Posterior vena cava (tissue), 2 donors: Measurements from ENCODE around the gene TRPM2. TPM values are rescaled to one million over a fixed set of nuclear protein-coding genes. Genes with fewer than 3 reads are reported as not detected.

Source experiments
- DNase-seq: peaks from one replicate; pipeline ENCODE4 v3.0.0-alpha.2; 2020; ENCODE audit warnings: low spot score
- intact Hi-C, 2 donors: fragments of 100-400 bp; cut with DNase I; formaldehyde crosslinking; loops; one replicate each; pipeline versions ENCODE4 v1.14.1 to v1.14.2; 2022 to 2023
- total RNA-seq, 2 donors: library from RNA; stranded (reverse); fragmentation: NEBNext Ultra II Directional; extraction: Animal tissue kit (Norgen Biotek cat#: 25700); gene quantifications; one replicate each; pipeline ENCODE4 v1.2.1, GENCODE V29; 2021
- donor health status: DM: yes; HTN: yes; CAD: no.
- donor health status: DM: yes; HTN: yes; CAD: no.

The TRPM2 gene
- total RNA-seq, 2 donors from 2014 or later = 7.7 to 11.3 TPM

DNA sequence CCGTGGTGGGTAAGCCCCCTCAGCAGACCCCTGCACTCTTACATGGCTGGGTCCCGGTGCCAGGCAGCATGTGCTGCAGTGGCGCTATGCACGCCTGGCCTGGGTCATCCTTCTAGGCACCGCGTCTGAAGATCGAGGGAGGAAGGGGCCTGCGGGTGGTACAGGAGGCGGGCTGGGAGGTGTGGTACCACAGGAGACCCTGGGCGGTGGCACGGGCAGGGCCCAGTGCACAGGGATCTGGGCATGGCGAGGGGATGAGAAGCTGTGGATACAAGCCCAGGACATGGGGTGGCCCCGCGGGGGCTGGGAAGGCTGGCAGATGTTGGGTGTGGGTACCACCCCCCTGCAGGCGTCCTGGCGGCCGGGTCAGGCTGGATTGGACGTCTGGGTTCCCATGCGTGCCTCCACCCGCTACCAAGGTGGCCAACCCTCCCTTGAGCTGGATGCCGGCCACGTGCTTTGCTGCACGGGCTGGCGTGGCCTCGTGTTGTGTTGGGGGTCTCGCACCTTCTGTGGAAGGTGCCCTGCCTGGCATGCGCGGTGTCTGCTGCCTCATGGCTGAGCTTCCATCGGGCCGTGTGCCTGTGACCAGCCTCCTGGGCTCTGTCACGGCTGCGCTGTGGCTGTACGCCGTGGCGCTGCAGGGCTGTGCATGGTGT lies 33.9 kb upstream of the TRPM2 start:
- no peak for DNase-seq
- intact Hi-C loops = no loop called here

DNA sequence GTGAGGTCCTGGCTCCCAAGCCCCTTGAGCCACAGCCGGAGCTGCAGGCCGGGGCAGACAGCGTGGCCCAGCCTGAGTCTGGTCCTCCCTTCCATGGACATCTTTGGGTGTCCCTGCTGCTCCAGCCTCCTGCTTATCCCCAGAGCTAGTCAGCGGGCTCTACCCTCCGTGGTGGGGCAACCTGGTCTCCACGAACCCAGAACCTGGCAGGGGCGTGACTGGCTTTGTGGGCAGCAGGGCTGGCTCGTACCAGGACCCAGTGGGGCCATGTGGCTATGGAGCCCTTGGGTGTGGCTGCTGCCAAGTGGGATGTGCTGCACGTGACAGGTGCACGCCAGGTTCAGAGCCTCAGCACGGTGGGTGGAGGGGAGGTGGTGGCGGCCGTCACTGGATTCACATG lies 32.6 kb upstream of the TRPM2 start:
- DNase-seq = no peak
- intact Hi-C loops = no loop called here

DNA sequence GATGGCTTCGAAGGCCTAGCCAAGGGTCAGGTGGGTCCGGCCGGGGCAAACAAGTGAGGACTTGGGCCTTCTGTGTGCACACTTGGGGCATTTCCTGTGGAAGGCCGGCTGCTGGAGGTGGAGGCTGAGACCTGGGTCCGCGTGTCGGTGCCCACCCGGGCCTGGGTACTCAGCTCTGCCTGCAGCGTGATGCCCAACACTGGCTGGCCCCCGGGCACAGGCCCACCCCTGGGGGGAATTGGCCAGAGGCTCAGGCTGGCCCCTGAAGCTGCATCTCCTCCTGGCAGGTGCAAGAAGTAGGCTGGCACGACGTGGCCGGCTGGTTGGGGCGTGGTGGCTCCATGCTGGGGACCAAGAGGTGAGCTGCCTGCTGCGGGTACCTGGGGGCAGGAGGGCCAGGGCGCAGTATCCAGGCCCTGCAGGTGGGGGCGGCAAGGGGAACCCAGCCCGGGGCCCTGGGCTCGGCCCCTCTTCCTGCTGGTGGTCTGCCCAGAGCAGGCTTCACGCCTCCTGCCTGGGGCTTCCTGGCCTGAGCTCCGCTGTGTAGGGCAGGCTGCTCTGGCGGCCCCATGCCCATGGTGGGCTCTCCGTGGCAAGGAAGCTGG lies 31.5 kb upstream of the TRPM2 start:
- DNase-seq = no peak
- intact Hi-C loops = no loop called here

DNA sequence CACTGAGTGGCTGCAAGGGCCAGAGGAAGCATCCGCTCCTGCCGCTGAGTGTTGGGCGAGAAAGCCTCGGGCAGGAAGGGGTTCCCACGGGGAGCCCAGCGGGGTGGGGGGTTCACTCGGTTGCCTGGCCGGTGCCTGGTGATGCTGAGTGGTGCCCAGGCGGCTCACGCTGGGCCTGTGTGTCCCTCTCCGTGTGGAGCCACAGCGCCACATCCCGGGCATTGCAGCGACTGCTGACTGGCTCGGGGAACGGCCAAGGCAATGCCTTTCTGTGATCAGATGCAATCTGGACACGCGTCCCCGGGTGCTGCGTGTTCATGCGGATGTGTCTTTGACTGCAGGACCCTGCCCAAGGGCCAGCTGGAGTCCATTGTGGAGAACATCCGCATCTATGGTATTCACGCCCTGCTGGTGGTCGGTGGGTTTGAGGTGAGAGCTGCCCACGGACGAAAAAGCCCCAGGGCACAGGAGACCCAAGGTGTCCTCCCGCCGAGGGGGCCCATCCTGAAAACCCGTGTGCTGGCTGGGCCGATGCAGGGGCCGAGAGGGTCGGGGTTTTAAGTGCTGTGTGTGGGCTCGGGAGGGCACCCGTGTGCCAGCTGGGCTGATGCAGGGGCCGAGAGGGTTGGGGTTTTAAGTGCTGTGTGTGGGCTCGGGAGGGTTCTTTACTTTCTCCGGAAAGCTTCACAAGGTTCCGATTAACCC lies 30.6 kb upstream of the TRPM2 start:
- intact Hi-C loops = no loop called here
- DNase-seq = no peak

DNA sequence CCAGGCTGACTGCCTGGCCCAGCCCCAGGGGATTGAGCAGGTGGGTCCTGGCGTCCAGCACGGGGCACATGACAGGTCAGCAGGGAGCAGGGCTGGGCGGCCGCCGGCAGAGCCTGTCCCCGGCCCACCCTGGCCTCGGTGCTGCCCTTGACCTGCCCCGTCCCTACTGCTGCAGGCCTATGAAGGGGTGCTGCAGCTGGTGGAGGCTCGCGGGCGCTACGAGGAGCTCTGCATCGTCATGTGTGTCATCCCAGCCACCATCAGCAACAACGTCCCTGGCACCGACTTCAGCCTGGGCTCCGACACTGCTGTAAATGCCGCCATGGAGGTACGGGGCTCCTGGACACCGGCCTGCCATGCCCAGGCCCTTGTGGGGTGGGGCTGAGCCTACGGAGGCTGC lies 29.8 kb upstream of the TRPM2 start:
- intact Hi-C loops = no loop called here
- no peak for DNase-seq

DNA sequence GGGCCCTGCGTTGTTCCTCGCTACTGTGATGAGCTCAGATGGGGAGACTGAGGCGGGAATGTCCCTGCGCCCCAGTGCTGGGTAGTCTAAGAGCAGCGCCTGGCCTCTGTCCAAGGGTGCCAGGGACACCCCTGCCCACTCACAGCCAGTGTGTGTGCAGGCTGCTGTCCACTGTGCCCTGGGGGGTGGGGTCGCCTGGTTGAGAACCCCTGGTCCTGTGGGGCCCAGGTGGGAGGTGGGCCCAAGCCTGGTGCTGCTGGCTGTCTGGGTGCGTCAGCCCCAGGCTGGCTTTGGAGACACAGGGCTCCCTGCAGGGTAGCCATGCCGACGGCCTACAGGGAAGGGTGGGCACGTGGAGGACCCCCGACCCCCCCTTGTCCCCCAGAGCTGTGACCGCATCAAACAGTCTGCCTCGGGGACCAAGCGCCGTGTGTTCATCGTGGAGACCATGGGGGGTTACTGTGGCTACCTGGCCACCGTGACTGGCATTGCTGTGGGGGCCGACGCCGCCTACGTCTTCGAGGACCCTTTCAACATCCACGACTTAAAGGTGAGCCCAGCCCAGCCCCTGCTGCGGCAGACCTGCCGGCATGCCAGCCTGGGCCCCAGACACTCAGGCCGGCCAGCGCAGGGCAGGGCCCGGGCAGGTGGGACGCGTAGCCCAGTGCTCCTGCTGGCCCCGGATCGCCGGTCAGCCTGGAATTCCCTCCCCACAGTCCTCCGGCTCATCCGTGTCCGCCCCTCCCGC lies 29.1 kb upstream of the TRPM2 start:
- DNase-seq = no peak
- intact Hi-C loops = no loop called here

DNA sequence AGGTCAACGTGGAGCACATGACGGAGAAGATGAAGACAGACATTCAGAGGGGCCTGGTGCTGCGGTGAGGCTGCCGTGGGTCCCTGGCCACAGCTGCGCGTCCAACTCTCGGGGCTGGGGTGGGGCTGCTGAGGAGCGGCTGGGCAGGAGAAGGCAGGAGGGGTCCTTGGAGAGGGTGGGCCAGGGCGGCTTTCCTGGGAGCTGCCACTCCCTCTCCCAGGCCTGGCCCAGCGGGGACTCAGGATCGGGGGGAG lies 28.6 kb upstream of the TRPM2 start:
- intact Hi-C loops = no loop called here

DNA sequence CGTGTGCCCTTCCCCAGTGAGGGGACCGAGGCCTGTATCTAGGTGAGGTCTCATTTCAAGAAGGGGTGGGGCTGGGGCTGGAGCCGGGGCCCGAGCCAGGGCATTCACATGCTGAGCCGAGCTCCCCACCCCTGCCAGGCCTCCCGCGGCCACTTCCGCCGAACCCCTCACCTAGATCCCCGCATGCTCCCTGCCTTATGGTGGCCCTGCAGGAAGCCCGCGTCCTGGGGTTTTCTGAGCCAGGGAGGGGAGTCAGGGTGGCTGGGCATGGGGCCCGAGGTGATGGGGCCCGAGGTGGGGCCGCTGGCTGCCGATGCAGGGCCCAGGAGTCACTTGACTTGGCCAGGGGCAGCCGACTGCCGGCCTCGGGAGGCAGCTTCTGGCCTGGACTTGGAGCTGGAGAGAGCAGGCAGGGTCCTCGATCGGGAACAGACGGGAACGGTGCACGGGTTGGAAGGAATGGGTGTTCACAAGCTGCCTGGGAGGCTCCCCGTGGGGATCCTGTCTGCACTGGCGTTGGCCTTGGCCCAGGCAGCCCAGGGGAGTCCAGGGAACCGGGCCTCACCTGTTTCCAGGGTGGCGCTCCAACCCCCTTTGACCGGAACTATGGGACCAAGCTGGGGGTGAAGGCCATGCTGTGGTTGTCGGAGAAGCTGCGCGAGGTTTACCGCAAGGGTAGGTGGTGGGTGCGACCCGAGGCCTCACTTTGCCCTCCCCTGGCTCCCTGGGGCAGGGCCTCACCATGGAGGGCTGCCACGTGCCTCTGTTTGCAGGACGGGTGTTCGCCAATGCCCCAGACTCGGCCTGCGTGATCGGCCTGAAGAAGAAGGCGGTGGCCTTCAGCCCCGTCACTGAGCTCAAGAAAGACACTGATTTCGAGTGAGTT lies 27.8 kb upstream of the TRPM2 start:
- no peak for DNase-seq
- intact Hi-C loops = no loop called here

More for the DNA sequence above, 28.6 kb upstream of the TRPM2 start:
- DNase-seq = no peak

DNA sequence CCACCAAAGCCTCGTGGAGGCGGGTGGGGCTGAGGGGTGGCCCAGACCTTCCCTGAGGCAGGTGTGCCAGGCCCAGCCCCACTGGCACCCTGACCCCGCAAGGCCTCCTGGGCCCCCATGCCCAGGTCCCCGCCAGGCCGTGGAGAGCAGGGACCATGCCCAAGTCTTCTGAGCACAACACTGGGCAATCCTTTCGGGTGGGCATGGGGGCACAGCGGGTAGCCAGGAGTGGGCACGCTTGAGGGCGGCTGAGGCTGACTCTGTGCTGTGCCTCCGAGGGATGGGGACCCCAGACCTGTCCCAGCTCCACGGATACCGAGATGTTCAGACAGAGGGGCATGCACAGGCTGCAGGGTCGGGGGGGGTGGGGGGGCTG lies 27.2 kb upstream of the TRPM2 start:
- intact Hi-C loops = no loop called here
- no peak for DNase-seq

DNA sequence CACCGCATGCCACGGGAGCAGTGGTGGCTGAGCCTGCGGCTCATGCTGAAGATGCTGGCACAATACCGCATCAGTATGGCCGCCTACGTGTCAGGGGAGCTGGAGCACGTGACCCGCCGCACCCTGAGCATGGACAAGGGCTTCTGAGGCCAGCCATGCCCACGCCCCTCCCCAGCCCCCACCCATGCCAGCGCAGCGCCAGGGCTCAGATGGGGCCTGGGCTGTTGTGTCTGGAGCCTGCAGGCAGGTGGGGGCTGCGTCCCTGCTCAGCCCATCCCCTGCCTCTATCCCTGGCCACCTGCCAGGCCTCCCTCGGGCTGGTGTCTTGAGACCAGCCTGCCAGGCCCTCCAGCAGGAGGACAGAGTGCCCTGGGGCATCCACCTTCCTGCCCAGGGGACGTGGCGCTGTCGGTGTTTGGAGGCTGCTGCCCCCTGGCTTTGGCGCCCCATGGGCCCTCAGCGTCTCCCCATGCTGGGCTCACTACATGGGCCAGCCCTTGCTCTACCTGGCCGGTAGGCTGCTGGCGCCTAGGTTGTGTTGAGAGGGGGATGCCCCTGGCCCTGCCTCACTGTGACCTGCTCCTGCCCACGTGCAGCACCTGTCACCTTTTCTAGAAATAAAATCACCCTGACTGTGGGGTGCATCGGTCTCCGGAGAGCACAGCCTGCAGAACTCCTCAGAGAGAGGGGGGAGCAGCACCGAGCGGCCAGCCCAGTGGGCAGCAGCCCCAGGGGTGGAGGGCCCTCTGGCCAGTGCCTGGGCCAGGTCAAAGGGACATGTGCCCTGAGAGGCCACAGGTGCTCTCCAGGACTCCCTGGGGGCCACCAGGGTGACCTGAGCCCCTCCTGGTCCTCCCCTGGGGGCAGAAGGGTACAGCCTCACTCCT lies 26.5 kb upstream of the TRPM2 start:
- DNase-seq = no peak
- intact Hi-C loops = no loop called here

DNA sequence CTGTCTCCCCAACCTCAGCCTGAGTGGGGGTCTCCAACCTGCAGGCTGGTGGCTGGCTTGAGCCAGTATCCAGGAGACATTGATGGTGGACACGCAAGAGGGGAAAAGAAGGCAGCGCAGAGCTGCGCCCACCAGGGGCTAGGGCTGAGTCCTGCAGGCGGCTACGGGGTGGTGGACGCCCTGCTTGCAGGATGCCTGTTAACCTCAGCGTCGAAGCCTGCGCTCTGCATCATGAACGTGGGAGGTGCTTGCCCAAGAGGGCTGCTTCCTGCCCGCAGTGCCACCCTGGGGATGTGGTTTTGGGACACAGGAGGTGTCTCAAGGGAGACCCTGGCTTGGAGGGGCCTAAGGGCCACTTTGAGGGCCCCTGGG lies 25.8 kb upstream of the TRPM2 start:
- DNase-seq = no peak
- intact Hi-C loops = no loop called here

DNA sequence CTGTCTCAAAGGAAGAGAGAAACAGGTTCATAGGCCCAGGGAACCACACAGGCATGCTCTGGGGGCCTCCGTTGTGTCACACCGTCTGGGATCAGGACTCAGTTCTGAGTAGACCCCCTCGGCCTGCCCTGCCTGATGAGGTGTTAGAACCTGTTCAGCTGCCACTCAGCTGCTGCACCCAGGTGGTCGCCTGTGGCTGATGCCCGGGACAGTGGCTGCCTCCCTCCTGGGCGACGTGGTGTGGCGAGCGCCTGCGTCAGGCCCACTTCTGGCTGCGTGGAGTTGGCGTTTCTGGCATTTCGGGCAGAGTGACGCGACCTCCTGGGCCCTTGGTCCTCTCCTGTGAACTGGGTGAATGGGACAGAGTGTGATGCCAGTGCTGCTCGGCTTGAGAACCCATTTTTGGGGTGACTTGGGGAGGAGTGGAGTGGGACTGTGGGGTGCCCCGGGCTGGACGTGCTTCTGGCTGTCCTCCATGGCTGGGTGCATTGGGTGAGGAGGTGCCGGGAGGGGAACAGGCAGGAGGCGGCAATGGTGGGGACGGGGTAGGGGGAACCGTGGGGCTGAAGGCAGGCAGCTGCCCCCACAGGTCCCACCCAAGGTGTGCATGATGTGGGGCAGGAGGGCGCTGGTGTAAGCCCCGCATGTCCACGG lies 25.1 kb upstream of the TRPM2 start:
- DNase-seq = no peak
- intact Hi-C loops = no loop called here

DNA sequence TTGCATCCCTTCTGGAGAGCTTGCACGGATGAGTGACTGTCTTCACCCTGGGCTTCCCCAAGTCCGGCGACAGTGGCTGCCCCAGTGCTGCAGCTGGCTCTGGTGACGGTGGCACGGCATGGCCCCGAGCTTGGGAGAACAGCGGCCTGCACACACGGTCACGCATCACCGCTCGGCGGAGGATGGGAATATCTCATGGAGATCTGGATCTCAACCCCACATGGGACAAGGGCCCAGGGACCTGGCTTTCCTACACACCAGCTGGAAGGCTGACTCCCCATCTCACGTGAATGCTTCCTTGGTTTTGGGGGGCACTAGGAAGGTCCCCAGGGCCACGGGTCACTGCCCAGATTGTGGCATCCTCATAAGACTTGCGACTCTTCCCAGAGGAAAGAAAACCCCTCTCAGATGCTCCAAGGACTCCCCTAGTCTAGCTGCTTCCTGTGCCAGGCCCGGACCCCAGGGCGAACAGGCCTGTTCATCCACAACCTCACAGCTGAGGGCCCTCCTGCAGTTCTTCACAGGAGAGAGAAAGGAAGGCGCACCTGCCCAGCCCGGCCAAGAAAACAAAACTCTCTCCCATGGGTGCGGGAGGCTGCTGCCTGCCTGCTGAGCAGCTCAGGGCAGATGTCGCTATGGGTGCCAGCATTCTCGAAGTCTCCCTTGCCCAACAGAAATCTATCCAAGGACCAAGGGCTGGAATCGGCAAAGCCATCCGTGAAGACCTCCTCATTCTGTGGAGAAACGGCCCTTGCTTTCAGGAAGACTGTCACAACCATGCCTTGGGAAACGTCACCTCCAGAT lies 24.1 kb upstream of the TRPM2 start:
- intact Hi-C loops = no loop called here
- no peak for DNase-seq

DNA sequence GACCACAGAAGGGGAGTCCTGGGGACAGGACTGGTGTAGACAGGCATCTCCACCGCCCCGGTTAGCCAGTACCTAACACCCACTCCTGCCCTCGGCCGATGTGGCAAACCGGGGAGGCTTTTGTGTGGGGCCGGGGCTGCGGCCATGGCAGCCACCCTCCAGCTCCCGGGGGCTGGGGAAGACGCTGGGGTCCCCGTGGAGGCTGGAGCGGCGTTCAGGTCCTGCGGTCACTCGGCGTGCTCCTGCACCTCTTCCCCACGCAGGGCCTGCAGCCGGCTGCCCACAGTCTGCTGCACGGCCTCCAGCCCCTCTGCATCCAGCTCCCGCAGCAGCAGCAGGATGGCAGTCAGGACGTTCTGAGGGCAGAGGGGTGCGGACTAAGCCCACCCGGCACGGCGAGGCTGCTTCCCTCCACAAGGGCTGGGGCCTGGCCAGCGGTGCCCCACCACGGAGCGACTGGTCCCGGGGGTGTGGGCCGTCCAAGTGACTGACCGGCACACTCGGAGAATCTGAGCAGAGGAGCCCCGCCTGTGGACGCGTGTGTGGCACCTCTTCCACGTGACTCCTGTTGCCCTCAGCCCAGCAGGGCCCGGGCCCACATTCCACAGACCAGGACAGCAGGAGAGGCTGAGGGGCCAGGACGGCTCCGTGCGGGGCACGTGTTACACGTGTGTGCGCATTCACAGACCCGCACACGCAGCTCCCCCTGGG lies 23.3 kb upstream of the TRPM2 start:
- intact Hi-C loops = no loop called here
- no peak for DNase-seq

DNA sequence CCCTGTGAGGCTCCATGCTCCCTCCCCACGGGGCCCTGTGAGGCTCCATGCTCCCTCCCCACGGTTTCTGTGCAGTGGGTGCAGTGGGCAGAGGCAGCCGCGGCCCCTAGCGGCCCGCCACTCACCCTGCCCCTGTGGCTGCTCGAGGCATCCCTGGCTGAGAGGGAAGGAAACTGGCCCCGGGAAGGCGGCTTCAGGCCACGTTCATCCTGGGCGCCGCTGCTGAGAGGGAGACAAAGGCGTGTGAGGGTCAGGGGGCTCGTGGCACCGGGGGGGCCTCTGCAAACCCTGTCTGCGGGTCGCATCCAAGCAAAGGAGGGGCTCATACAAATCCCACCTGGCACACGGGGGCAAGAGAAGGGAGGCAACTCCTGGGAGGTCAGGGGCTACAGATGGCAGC lies 22.7 kb upstream of the TRPM2 start:
- no peak for DNase-seq
- intact Hi-C loops = no loop called here

DNA sequence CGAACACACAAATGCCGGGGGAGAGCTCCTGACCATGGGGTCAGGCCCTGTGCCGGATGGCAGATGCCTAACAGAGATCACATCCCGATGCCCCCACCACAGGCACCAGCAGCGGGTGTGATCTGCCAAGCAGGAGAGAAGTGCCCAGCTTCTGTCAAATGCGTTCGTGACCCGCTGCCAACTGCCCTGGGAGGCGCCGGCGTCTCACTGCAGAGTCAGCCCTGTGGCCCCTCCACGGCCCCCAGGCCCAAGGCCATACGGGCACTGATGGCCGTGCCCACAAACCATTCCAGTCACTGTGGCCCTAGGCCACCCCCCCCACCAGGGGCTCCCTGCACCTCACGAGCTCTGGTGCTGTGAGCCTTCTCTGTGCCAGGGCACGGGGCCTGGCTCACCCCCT lies 22.2 kb upstream of the TRPM2 start:
- intact Hi-C loops = no loop called here
- no peak for DNase-seq
